Epidermal melanocyte (primary cell): ENCODE measurements around the gene MYOCOS.
"Not testable (repeated sequence)": the region's sequence is repeated elsewhere in the genome, so short reads cannot be mapped to it uniquely, and the experiment has no call there.

ENCODE experiments used
- DNase-seq: peaks from one replicate; pipeline ENCODE4 v3.0.0; 2011; ENCODE audit warnings: low spot score; ENCODE audit not compliant: insufficient read length

Gene MYOCOS

DNA sequence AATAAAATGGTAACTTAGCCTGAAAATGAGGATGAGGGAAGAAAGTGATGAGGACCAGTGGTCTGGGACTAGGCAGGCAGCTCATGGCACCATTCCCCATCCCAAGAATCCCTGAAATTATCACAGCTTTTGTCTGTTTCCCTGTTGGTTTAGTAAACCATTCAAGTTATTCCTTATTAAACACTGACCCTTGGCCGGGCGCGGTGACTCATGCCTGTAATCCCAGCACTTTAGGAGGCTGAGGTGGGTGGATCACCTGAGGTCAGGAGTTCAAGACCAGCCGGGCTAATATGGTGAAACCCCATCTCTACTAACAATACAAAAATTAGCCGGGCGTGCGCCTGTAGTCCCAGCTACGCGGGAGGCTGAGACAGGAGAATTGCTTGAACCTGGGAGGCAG, 34.2 kb downstream of the MYOCOS start:
- not testable (repeated sequence) for DNase-seq

DNA sequence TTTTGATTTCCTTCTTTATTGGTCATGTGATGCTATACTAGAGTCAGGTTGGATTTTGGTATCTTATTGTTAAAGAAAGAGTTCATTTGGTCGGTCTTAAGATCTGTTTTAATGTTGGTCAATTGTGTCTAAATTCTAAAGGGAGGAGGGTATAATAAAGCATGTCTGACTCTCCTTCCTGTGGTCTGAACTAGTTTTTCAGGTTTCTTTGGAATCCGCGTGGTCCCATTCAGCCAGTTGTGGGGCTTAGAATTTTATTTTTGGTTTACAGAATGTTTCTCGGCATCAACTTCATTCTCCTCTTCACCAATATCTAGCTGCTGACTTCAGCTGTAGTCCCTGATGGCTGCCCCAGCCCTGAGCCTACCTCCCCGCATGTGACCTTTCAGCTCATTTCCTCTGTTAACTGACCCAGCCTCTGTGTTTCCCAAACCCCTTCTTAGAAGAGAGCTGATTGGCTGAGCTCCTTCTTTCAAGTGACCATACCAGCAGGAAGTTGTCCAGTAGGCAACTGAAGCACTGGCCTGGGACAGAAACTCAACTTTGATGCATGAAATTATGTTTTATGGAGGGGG, 39.1 kb downstream of the MYOCOS start:
- no peak for DNase-seq

DNA sequence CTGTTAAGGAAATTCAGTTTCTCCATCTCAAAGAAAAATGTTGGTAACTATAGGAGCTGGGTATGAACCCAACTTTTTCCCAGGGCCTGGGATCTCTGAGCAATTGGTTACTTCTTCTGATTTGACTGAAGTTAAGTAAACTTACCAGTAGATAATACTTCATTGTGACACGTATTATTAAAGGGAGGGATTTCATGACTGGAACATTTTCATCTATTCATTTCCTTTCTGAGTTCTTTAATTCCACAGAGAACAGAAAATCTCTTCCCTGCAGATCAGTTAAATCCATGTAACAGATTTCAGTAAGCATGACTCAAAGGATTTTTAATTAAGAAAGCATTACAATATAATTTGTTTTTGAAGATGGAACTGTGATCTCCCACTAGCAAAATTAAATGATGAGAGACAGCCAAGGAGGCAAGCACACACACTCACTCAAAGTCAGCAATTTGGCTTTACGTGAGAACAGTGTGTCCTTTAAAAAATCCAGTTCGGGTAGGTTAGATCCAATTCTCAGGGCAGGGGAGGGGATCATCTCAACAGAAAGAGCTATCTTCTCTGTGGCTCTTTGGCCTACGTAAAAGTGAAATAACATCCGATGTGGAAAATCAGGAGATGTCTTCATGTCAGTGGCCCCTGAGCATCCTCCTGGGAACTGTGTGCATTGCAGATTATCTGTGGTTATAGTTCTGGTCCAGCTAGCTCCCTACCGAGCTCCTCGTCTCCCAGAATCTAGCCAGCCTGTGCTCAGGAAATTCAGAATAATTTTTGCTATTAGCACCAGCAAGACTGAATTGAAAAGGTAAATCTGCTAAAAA, 41.2 kb downstream of the MYOCOS start:
- DNase-seq = no peak

DNA sequence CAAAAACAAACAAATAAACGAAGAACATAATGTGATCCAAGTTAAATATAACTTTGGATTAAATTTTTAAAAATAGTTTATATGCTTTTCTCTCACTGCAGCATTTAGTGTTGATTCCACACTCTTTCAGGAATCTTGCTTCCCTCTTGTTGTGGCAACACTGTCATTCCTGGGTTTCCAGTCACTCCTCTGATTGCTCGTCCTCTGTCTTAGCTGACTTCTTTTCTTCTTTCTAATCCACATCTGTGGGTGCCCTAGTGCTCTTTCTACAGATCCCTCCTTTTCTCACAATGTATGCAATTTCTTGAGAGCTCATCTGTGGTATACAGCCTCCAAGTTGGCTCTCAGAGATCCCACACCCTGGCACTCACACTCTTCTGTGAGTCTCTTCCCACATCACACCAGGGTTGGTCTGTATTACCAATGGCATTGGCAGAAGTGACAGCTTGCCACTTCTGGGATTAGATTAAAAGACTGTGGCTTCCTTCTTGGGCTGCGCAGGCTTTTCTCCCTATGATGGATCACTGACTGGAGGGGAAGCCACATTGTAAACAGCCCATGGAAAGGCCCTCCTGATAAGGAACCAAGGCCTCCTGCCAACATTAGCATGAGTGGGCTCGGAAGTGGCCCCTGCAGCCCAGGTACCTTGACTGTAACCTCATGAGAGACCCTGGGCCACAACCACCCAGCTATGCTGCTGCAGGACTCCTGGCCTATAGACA, 42.0 kb downstream of the MYOCOS start:
- no peak for DNase-seq

DNA sequence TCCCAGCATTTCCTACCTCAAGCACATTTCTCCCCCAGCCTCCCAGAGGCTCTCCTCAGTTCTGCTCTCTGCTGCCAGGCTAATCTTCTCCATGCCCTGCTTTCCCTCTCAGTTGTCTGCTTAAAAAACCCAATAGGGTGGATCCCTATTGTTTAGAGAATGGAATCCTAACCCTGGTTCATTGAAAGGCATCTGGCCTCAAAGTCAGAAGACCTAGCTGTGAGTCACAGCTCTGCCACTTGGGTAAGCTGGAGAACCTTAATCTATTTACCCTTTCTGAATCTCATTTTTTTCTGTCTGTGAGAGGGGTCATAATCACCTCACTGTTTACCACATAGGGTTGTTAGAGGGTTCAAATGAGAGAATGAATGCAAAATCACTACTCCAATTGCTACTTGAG, 42.9 kb downstream of the MYOCOS start:
- DNase-seq = no peak

DNA sequence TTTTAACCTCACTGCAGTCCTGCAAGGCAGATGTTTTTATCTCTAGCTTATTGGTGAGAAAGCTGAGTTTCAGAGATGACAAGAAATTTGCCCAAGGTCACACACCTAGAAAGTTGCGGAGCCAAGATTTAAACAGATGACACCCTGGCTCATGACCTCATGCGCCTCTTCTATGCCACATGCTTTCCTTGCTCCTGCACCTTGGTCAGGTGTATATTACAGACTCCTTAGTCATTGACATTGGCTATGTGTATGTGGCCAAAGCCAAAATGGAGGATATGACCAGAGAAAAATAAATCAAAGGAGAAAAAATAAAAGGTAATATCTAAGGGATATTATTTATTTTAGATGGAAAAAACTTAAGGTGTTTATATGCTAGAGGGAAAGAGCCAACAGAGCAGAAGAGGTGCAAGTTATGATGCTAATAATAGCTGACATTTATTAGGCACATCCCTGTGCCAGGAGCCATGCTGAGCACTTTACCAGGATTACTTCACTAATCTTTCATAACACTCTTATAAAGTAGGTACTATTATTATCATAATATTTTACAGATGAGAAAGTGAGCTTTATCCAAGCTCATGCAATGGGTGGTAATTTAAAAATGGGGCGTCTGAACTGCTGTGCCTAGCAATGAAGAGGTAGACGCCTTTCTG, 44.2 kb downstream of the MYOCOS start:
- no peak for DNase-seq

DNA sequence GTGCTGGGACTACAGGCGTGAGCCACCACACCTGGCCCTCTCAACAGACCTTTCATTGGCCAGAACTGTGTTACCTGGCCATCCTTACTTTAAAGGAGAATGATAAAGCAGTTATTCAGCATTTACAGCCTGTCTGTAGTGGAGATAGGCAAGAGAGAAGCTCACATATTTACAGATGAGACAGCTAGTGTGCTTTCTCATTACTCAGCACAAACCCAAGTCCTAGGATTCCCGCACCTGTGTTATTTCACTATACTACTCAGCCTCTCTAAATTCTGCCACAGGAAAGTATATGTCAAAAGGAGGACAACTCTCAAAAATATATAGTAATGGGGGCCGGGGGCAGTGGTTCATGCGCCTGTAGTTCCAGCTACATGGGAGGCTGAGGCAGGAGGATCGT, 46.3 kb downstream of the MYOCOS start:
- no peak for DNase-seq

DNA sequence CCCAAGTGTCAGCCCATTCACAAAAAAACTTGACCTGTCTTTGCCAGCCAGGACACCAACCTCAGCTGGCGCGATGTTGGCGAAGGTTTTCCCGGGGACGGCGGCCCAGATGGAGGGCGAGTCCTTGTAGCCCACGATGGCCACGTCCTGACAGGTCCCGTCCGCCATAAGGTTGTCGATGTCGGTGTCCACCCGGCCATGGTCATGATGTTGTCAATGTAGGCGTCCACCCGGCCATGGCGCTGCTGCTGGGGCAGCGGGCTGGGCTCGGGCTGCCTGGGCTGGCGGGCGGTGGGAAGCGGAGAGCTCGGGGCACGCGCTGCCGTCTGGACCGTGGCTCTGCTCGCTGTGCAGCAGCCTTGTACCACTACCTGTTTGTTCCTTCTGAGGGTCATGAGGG, 48.7 kb downstream of the MYOCOS start:
- DNase-seq = no peak

DNA sequence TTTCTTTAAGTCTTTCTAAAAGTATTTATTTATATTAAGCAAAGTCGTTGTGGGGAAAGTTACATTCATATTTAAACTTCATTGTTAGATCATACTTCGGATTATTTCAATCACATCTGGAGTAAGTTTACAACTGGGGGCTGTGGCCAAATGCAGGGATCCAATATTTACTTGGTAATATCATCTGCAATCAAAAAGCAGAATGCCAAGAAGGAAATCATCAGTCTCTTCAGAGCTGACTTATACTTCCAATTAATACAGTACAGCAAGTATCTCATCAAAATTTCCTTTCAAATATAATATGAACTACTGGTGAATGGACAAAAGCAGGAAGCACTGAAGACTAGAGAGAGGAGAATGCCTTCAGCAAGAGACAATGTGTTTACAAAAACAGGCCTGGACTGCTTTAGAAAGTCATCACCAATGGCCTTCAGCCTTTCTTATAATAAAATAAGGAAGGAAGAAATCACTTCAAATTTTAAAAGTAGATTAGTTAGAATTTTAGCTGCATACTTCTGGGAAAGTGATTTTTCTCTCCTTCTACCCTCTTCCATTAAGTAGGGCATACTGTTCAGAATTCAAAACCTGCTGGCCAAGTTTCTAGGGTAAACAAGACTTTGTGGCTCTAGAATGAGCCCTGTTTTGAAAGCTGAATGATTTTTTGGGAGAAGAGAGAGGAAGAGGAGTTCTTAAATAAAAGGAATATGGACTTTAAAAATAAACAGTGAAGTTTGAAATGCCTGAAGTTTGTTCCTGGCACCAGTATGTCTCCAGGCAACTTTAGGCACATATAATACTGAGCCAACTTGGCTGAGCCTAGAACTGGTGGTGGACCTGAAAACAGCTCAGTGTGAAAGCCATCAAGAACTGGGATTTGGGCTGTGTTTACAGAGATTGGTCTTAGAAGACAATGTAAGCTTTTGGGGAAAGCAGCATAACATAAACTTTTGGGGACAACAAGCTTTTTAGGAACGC, 52.7 kb downstream of the MYOCOS start:
- DNase-seq = no peak
